HG02642 (cell line): Measurements from ENCODE around the gene KISS1R.

Experiments used
- ATAC-seq: cut with Tn5 transposase; IDR thresholded peaks from one replicate; pipeline ENCODE4 v1.9.1; 2021; ENCODE audit warnings: mild to moderate bottlenecking; ENCODE audit not compliant: unreplicated experiment, poor library complexity

The KISS1R gene

DNA sequence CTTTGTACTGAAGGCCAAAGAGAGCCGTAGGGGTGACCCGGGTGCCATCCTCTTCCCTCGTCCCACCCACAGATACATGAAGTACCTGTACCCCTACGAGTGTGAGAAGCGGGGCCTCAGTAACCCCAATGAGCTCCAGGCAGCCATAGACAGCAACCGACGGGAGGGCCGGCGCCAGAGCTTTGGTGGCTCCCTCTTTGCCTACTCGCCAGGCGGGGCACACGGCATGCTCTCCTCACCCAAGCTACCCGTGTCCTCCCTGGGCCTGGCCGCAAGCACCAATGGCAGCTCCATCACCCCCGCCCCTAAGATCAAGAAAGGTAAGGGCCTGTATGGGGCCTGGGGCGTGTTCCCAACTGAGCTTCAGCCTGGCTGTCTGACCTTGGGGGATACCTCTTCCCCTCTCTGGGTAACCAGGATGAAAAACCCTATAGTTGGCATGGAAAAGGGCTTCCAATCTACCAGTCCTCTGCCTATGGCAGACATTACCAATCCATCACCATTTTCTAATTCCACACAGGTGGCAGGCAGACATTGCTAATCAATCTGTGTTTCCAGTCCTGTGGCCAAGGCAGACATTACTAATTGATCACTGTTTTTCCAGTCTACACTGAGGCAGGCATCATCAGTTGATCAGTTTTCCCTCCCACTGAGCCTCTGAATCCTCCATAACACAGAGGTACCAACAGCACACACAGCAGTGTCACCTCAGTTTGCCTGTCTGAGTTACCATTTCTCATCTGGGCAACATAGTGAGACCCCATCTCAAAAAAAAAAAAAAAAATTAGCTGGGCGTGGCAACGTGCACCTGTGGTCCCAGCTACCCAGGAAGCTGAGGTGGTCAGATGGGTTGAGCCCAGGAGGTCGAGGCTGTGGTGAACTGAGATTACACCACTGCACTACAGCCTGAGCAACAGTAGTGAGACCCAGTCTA lies 47.9 kb downstream of the KISS1R start:
- ATAC-seq = no peak

DNA sequence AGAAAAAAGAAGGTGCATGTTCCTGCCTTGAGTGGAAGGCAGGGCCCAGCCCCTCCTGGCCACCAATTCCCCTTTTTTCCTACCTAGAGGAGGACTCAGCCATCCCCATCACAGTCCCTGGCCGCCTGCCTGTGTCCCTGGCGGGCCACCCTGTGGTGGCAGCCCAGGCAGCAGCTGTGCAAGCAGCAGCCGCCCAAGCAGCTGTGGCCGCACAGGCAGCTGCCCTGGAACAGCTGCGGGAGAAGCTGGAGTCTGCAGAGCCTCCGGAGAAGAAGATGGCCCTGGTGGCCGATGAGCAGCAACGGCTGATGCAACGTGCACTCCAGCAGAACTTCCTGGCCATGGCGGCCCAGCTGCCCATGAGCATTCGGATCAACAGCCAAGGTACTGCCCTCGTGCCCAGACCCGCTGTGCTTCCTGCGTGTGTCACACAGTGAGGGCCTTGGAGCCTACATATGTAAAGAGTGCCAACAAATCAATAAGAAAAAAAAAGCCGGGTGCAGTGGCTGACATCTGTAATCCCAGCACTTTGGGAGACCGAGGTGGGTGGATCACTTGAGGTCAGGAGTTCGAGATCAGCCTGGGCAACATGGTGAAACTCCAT lies 49.5 kb downstream of the KISS1R start:
- no peak for ATAC-seq
